HCT116 (cell line): ENCODE measurements around the gene DDN. TPM values are rescaled to one million over a fixed set of nuclear protein-coding genes. Genes with fewer than 3 reads are reported as not detected.

Experiments used
- ATAC-seq: fragments of 200-7000 bp; cut with Tn5 transposase; 2 replicates; pipeline ENCODE4 v1.9.1; 2020; ENCODE audit warnings: mild to moderate bottlenecking, moderate library complexity
- BruUV-seq: library from RNA; stranded (reverse); fragments of 400-500 nt; replicated peaks from 2 replicates; lab custom pipeline; 2021; lab: Mats Ljungman, UMichigan
- CTCF ChIA-PET: fragments of 300-600 bp; sonication (Branson Sonifier 250); formaldehyde crosslinking; loops from one replicate; lab custom pipeline; 2021; ENCODE audit warnings: antibody characterized with exemption; lab: Charles Lee
- POLR2A ChIA-PET: fragments of 300-600, 350-600 bp; sonication (Branson Sonifier 250); formaldehyde crosslinking; loops from one replicate; lab custom pipeline; 2021; ENCODE audit warnings: antibody characterized with exemption; lab: Charles Lee
- RAD21 ChIA-PET, 2 experiments: fragments of 300-600 bp; sonication (Branson Sonifier 250); formaldehyde crosslinking; loops; one replicate each; lab custom pipeline; 2023; ENCODE audit warnings: low total read pairs in 2 of 2; ENCODE audit not compliant: uncharacterized antibody in 2 of 2, unreplicated experiment in 2 of 2, low non-redundant PET in 1 of 2; lab: Charles Lee
- DNase-seq: peaks from one replicate; pipeline ENCODE4 v3.0.0-alpha.2; 2010; ENCODE audit warnings: low read depth, low spot score
- H2AFZ ChIP-seq: fragments of 200-600 bp; shearing (Covaris generic), sonication (generic); 2 replicates; pipeline ENCODE4 v1.6.1; 2017; ENCODE audit warnings: low read depth, mixed run types, mixed read lengths, antibody characterized with exemption, low read length; ENCODE audit not compliant: poor library complexity, severe bottlenecking
- H3K27ac ChIP-seq: 2 replicates; pipeline ENCODE4 v1.5.1; 2012; ENCODE audit warnings: low read depth, low read length
- H3K27me3 ChIP-seq: fragments of 200-600 bp; sonication (generic); 2 replicates; pipeline ENCODE4 v1.6.1; 2016; ENCODE audit warnings: mixed run types, low read length, mixed read lengths; ENCODE audit not compliant: insufficient read depth
- H3K36me3 ChIP-seq, 2 experiments: fragments of 200-500 bp in 1 of 2; fragments of 200-600 bp in 1 of 2; sonication (Bioruptor generic) in 1 of 2; sonication (generic) in 1 of 2; 2 replicates each; pipeline versions ENCODE4 v1.5.1 to v1.6.1; 2014 to 2016; ENCODE audit warnings: low read length in 2 of 2, inconsistent platforms in 1 of 2, mixed read lengths in 1 of 2, mixed run types in 1 of 2; ENCODE audit not compliant: insufficient read depth in 2 of 2, control insufficient read depth in 1 of 2
- H3K4me1 ChIP-seq, 2 experiments: fragments of 200-600 bp in 1 of 2; sonication (generic) in 1 of 2; 2 replicates each; pipeline versions ENCODE4 v1.5.1 to v1.6.1; 2012 to 2017; ENCODE audit warnings: low read length in 2 of 2, inconsistent platforms in 1 of 2, mild to moderate bottlenecking in 1 of 2, mixed read lengths in 1 of 2, mixed run types in 1 of 2, moderate library complexity in 1 of 2; ENCODE audit not compliant: insufficient read depth in 2 of 2, control insufficient read depth in 1 of 2
- H3K4me2 ChIP-seq: fragments of 200-600 bp; sonication (generic); 2 replicates; pipeline ENCODE4 v1.6.1; 2017; ENCODE audit warnings: mixed run types, low read length, mixed read lengths
- H3K4me3 ChIP-seq, 2 experiments: fragments of 200-600 bp in 1 of 2; sonication (generic) in 1 of 2; replicated peaks in 1 of 2; 2 replicates each; pipeline ENCODE4 v1.5.1; 2011 to 2016; ENCODE audit warnings: low read length in 2 of 2, control low read depth in 1 of 2, low read depth in 1 of 2, mild to moderate bottlenecking in 1 of 2, mixed read lengths in 1 of 2, mixed run types in 1 of 2
- H3K79me2 ChIP-seq: fragments of 200-600 bp; sonication (generic); 2 replicates; pipeline ENCODE4 v1.6.1; 2017; ENCODE audit warnings: mild to moderate bottlenecking, mixed run types, low read length, moderate library complexity, mixed read lengths; ENCODE audit not compliant: insufficient read depth
- H3K9ac ChIP-seq: fragments of 200-600 bp; sonication (generic); 2 replicates; pipeline ENCODE4 v1.6.1; 2016; ENCODE audit warnings: low read length, mixed read lengths
- H3K9me2 ChIP-seq: fragments of 200-600 bp; sonication (generic), shearing (Covaris generic); 2 replicates; pipeline ENCODE4 v1.6.1; 2017; ENCODE audit warnings: mixed run types, mild to moderate bottlenecking, moderate library complexity; ENCODE audit not compliant: insufficient read depth
- H3K9me3 ChIP-seq, 2 experiments: fragments of 200-500 bp in 1 of 2; fragments of 200-600 bp in 1 of 2; sonication (Bioruptor generic) in 1 of 2; sonication (generic) in 1 of 2; 2 replicates each; pipeline ENCODE4 v1.6.1; 2014 to 2017; ENCODE audit warnings: low read length in 2 of 2, mixed read lengths in 2 of 2, inconsistent platforms in 1 of 2, low read depth in 1 of 2, mild to moderate bottlenecking in 1 of 2, mixed run types in 1 of 2, moderate library complexity in 1 of 2; ENCODE audit not compliant: control insufficient read depth in 1 of 2, insufficient read depth in 1 of 2
- H4K20me1 ChIP-seq: fragments of 200-600 bp; sonication (generic), shearing (Covaris generic); 2 replicates; pipeline ENCODE4 v1.6.1; 2017; ENCODE audit warnings: mixed run types, mild to moderate bottlenecking, moderate library complexity; ENCODE audit not compliant: insufficient read depth
- ATF3 ChIP-seq: IDR thresholded peaks from 2 replicates; pipeline ENCODE4 v1.6.1; 2012
- CBX3 ChIP-seq: IDR thresholded peaks from 2 replicates; pipeline ENCODE4 v1.6.1; 2012; ENCODE audit warnings: low read depth
- CEBPB ChIP-seq: IDR thresholded peaks from 2 replicates; pipeline ENCODE4 v1.6.1; 2012; ENCODE audit warnings: low read depth
- ELF1 ChIP-seq: IDR thresholded peaks from 2 replicates; pipeline ENCODE4 v1.6.1; 2012; ENCODE audit warnings: low read depth, borderline replicate concordance
- EZH2phosphoT487 ChIP-seq: fragments of 200-600 bp; IDR thresholded peaks from 2 replicates; pipeline ENCODE4 v1.6.1; 2018; ENCODE audit warnings: antibody characterized with exemption, borderline replicate concordance
- FOSL1 ChIP-seq: IDR thresholded peaks from 2 replicates; pipeline ENCODE4 v1.6.1; 2012; ENCODE audit warnings: low read depth
- JUND ChIP-seq: IDR thresholded peaks from 2 replicates; pipeline ENCODE4 v1.6.1; 2012
- POLR2A ChIP-seq: IDR thresholded peaks from 2 replicates; pipeline ENCODE4 v1.7.0; 2011; ENCODE audit warnings: borderline replicate concordance; ENCODE audit not compliant: insufficient read depth, insufficient read length; ENCODE audit errors: extremely low read depth
- POLR2AphosphoS5 ChIP-seq: IDR thresholded peaks from 2 replicates; pipeline ENCODE4 v1.6.1; 2011; ENCODE audit warnings: mild to moderate bottlenecking, low read depth, low read length, moderate library complexity
- RAD21 ChIP-seq: IDR thresholded peaks from 2 replicates; pipeline ENCODE4 v1.6.1; 2012; ENCODE audit warnings: low read depth, mild to moderate bottlenecking
- SRF ChIP-seq: IDR thresholded peaks from 2 replicates; pipeline ENCODE4 v1.6.1; 2012; ENCODE audit warnings: low read depth
- TCF7L2 ChIP-seq: IDR thresholded peaks from 2 replicates; pipeline ENCODE4 v1.7.0; 2011; ENCODE audit warnings: borderline replicate concordance, inconsistent platforms; ENCODE audit not compliant: insufficient read depth, insufficient read length; ENCODE audit errors: extremely low read depth
- YY1 ChIP-seq: IDR thresholded peaks from 2 replicates; pipeline ENCODE4 v1.6.1; 2011; ENCODE audit warnings: low read length, low read depth, moderate library complexity, mild to moderate bottlenecking; ENCODE audit not compliant: insufficient replicate concordance; ENCODE audit errors: extremely low read depth
- ZFX ChIP-seq: fragments of 450-650 bp; IDR thresholded peaks from 2 replicates; pipeline ENCODE4 v1.6.1; 2017
- ZNF274 ChIP-seq: fragments of 200-500 bp; sonication (Bioruptor generic); IDR thresholded peaks from 2 replicates; pipeline ENCODE4 v1.6.1; 2014; ENCODE audit warnings: mild to moderate bottlenecking, low read depth, low read length, inconsistent platforms
- intact Hi-C: fragments of 100-400 bp; cut with micrococcal nuclease; formaldehyde crosslinking; loops from 2 replicates; pipeline ENCODE4 v1.10.0; 2022
- total RNA-seq: library from RNA; stranded (reverse); gene quantifications from one replicate; pipeline ENCODE4 v1.2.1, GENCODE V29; 2021; ENCODE audit not compliant: unreplicated experiment

The DDN gene
- total RNA-seq, 1 experiment from 2014 or later = 8.1 TPM

- no peak overlapping the region for H2AFZ ChIP-seq
- H3K27ac ChIP-seq = no peak overlapping the region
- peaks cover 4 to 15% of the 10 kb centered on the region in 2 experiments; a peak in 3 of 4 replicates for H3K36me3 ChIP-seq
- no peak overlapping the region; the same call in 1 of the 2 replicates for H3K4me2 ChIP-seq
- BruUV-seq = no TSS peak
- H3K9ac ChIP-seq = no peak overlapping the region
- H3K9me2 ChIP-seq = no peaks in the 10 kb centered on the region
- H3K4me1 ChIP-seq = peaks cover 5 to 9% of the 10 kb centered on the region in 2 experiments; a peak in 2 of 4 replicates
- TF ChIP-seq CBX3 (no peak), ATF3 (no peak), POLR2A (no peak), ZNF274 (no peak), ELF1 (no peak), ZFX (no peak), RAD21 (no peak), YY1 (no peak), SRF (no peak), POLR2AphosphoS5 (no peak), JUND (no peak), TCF7L2 (no peak), CEBPB (no peak), EZH2phosphoT487 (no peak), FOSL1 (no peak)
- DNase-seq (no peak), ATAC-seq (peak; percentile 39; the same call in 1 of the 2 replicates)
- ChIA-PET RAD21 (no interaction called here), CTCF (no interaction called here), POLR2A (no interaction called here)
- H3K27me3 ChIP-seq = no peaks in the 10 kb centered on the region
- no peaks in the 10 kb centered on the region; the same call in 1 of the 2 replicates for H3K79me2 ChIP-seq
- H3K4me3 ChIP-seq = no peak overlapping the region
- H3K9me3 ChIP-seq = no peaks in the 10 kb centered on the region
- no peaks in the 10 kb centered on the region for H4K20me1 ChIP-seq
- intact Hi-C loops = no loop called here
Measured at GRCh38 chr12:49008943-49009342, 9.8 kb upstream of the DDN start.
